ENCODE results near the gene EPM2AIP1. TPM values are rescaled to one million over a fixed set of nuclear protein-coding genes. Genes with fewer than 3 reads are reported as not detected.

The EPM2AIP1 gene
- total RNA-seq, 1 donor from 2014 or later, result 14.3 TPM

GRCh38 chr3:37037352-37037751 lies 44.4 kb upstream of the EPM2AIP1 start:
- no peak overlapping the region for H3K27ac Mint-ChIP-seq (ENCODE audit: unreplicated experiment)
- peaks cover 3% of the 10 kb centered on the region for H3K4me1 Mint-ChIP-seq (ENCODE audit: low read depth)
- TF ChIP-seq, protein P1, sequence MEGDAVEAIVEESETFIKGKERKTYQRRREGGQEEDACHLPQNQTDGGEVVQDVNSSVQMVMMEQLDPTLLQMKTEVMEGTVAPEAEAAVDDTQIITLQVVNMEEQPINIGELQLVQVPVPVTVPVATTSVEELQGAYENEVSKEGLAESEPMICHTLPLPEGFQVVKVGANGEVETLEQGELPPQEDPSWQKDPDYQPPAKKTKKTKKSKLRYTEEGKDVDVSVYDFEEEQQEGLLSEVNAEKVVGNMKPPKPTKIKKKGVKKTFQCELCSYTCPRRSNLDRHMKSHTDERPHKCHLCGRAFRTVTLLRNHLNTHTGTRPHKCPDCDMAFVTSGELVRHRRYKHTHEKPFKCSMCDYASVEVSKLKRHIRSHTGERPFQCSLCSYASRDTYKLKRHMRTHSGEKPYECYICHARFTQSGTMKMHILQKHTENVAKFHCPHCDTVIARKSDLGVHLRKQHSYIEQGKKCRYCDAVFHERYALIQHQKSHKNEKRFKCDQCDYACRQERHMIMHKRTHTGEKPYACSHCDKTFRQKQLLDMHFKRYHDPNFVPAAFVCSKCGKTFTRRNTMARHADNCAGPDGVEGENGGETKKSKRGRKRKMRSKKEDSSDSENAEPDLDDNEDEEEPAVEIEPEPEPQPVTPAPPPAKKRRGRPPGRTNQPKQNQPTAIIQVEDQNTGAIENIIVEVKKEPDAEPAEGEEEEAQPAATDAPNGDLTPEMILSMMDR (IDR thresholded peaks at IDR 0.05), result no peak
- peaks cover 48% of the 10 kb centered on the region for H3K36me3 Mint-ChIP-seq (ENCODE audit: low read depth)
- no peak overlapping the region for H3K4me3 Mint-ChIP-seq (ENCODE audit: unreplicated experiment)
- DNase-seq (ENCODE audit: low spot score), result no peak
- peaks cover 24% of the 10 kb centered on the region for H3K9me3 Mint-ChIP-seq (ENCODE audit: low read depth)
- no peaks in the 10 kb centered on the region for H3K27me3 Mint-ChIP-seq (ENCODE audit: low read depth)

DNA sequence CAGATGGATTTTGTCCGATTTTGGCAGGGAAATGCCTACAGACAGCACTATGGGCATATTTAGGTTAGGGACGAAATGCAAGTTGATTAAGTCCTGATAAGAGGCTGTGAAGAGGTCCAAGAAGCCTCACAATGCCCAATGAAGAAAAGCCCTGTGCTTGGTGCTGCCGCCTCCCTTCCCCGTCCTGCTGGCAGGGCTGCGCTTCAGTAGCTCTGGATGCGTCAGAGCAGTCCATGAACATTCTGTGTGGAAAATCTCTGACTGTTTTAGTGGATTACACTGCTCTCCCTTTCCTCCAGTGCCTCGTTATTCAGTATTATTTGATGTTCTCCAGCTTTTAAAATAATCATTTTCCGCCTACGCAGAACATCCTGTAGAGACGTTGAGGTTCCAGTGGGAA lies 40.0 kb upstream of the EPM2AIP1 start:
- no peak overlapping the region for H3K27ac Mint-ChIP-seq (ENCODE audit: unreplicated experiment)
- H3K27me3 Mint-ChIP-seq (ENCODE audit: low read depth), result no peaks in the 10 kb centered on the region
- peaks cover 46% of the 10 kb centered on the region for H3K36me3 Mint-ChIP-seq (ENCODE audit: low read depth)

DNA sequence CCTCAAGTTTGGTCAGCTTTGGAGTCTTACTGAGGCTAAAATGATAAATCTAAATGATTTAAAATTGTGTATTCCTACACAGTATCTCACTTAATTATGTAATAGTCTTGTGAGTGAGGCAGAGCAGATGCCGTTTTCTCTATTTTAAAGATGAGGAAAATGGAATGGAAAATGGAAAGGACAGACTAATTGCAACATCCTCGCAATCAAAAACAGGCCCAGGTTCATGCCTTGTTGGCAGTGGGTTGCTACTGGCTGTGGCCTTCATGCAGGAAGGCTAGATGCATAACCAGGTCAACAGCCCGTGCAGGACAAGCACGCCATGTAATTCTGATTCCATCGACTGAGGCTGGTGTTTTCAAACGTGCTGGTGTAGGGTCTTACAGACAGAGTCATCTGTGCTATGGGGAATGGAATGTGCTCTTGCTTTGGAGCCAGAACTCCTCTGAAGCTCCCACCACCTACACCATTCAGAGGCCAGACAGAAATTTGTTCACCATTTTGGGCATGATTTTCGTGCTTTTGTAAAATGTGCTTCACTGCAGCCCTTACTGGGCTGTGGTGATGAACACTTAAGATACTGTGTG lies 38.3 kb upstream of the EPM2AIP1 start:
- Mint-ChIP-seq H3K4me3 (ENCODE audit: unreplicated experiment) (no peak overlapping the region), H3K4me1 (ENCODE audit: low read depth) (peaks cover 16% of the 10 kb centered on the region), H3K27ac (ENCODE audit: unreplicated experiment) (no peak overlapping the region), H3K36me3 (ENCODE audit: low read depth) (peaks cover 40% of the 10 kb centered on the region), H3K9me3 (ENCODE audit: low read depth) (peaks cover 15% of the 10 kb centered on the region), H3K27me3 (ENCODE audit: low read depth) (no peaks in the 10 kb centered on the region)
- no peak for DNase-seq (ENCODE audit: low spot score)
- TF ChIP-seq, protein P1 (IDR thresholded peaks at IDR 0.05), result no peak

More for the DNA sequence above, 40.0 kb upstream of the EPM2AIP1 start:
- Mint-ChIP-seq H3K4me1 (ENCODE audit: low read depth) (peaks cover 16% of the 10 kb centered on the region), H3K9me3 (ENCODE audit: low read depth) (peaks cover 24% of the 10 kb centered on the region), H3K4me3 (ENCODE audit: unreplicated experiment) (no peak overlapping the region)
- TF ChIP-seq, protein P1 (IDR thresholded peaks at IDR 0.05), result no peak
- DNase-seq (ENCODE audit: low spot score), result no peak

- Mint-ChIP-seq H3K36me3 (ENCODE audit: low read depth) (peaks cover 37% of the 10 kb centered on the region), H3K4me1 (ENCODE audit: low read depth) (peaks cover 19% of the 10 kb centered on the region), H3K27me3 (ENCODE audit: low read depth) (no peaks in the 10 kb centered on the region), H3K27ac (ENCODE audit: unreplicated experiment) (peak overlapping the region; percentile 22), H3K9me3 (ENCODE audit: low read depth) (peaks cover 13% of the 10 kb centered on the region), H3K4me3 (ENCODE audit: unreplicated experiment) (no peak overlapping the region)
- DNase-seq (ENCODE audit: low spot score), result no peak
- TF ChIP-seq, protein P1 (IDR thresholded peaks at IDR 0.05), result no peak
These were observed 37.7 kb upstream of the EPM2AIP1 start for GRCh38 chr3:37030588-37030987.

DNA sequence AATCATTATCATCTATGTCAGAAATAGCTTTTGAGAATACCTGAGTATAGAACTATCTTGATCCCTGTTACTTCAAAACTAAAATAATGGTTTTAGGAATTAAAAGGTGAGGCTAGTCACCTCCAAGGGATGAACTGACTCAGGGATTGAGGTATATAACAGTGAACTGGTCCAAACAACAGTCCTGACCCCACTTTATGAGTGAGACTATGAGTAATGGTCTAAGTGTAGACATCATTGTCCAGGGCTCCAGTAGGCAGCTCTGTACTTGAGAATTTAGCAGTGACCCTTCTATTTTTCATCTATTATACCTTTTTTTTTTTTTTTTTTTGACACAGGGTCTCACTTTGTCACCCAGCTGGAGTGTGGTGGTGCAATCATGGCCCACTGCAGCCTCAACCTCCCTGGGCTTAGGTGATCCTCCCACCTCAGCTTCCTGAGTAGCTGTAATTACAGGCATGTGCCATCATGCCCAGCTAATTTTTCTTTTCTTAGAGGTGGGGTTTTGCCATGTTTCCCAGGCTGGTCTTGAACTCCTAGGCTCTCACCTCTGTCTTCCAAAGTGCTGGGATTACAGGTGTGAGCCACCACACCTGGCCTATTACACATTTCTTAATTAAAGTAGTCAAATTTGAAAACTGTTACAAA lies 36.7 kb upstream of the EPM2AIP1 start:
- peaks cover 30% of the 10 kb centered on the region for H3K36me3 Mint-ChIP-seq (ENCODE audit: low read depth)
- no peaks in the 10 kb centered on the region for H3K27me3 Mint-ChIP-seq (ENCODE audit: low read depth)
- no peak overlapping the region for H3K27ac Mint-ChIP-seq (ENCODE audit: unreplicated experiment)
- peaks cover 9% of the 10 kb centered on the region for H3K9me3 Mint-ChIP-seq (ENCODE audit: low read depth)
- no peak overlapping the region for H3K4me3 Mint-ChIP-seq (ENCODE audit: unreplicated experiment)
- H3K4me1 Mint-ChIP-seq (ENCODE audit: low read depth), result peaks cover 19% of the 10 kb centered on the region
- DNase-seq (ENCODE audit: low spot score), result no peak
- TF ChIP-seq, protein P1 (IDR thresholded peaks at IDR 0.05), result no peak
